HG02981 (cell line): ENCODE results near the gene KLHL25.
"Not testable (repeated sequence)": the region's sequence is repeated elsewhere in the genome, so short reads cannot be mapped to it uniquely, and the experiment has no call there.

Experiments
- ATAC-seq: cut with Tn5 transposase; IDR thresholded peaks from one replicate; pipeline ENCODE4 v1.9.1; 2021; ENCODE audit warnings: mild to moderate bottlenecking, moderate library complexity; ENCODE audit not compliant: unreplicated experiment

Gene KLHL25, protein sequence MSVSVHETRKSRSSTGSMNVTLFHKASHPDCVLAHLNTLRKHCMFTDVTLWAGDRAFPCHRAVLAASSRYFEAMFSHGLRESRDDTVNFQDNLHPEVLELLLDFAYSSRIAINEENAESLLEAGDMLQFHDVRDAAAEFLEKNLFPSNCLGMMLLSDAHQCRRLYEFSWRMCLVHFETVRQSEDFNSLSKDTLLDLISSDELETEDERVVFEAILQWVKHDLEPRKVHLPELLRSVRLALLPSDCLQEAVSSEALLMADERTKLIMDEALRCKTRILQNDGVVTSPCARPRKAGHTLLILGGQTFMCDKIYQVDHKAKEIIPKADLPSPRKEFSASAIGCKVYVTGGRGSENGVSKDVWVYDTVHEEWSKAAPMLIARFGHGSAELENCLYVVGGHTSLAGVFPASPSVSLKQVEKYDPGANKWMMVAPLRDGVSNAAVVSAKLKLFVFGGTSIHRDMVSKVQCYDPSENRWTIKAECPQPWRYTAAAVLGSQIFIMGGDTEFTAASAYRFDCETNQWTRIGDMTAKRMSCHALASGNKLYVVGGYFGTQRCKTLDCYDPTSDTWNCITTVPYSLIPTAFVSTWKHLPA

DNA sequence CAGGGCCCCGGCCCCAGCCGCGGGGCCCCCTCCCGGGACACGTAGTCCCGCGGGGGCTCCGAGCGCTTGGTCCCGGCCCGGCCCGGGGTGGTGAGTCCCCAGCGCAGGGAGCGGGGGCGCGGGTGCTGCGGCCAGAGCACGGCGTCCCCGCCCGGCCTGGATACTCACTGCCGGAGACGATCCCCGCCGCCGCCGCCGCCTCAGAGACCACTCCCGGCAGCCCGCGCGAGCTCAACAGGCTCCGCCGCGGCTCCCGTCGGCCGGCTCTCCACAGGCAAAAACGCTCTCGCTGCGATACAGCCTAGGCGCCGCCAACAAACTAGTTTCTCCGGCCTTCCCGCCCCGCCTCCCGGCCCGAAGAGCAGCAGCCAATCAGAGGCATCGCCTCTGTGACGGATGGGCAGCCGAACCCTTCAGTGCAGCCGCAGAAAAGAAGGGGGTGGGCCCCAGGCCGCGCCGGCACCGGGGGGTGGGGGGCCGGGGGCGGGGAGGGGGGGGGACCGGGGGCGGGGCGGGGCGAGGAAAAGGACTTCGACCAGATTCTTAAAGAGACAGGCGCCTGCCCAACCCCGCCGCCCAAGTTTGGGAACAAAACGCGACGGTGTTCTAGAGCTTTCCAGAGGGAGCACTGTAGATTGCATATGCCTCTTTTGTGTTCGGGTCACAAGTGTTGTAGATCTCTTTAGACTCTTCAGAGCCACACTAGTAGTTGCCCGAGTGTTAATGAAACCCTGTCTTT is at the start of gene KLHL25:
Gene KLHL25, minus strand, starts transcription at position 328 of the 739 bp plus-strand sequence. CDS start 25,115 bp downstream, outside the sequence.
- ATAC-seq: peak; percentile 98

DNA sequence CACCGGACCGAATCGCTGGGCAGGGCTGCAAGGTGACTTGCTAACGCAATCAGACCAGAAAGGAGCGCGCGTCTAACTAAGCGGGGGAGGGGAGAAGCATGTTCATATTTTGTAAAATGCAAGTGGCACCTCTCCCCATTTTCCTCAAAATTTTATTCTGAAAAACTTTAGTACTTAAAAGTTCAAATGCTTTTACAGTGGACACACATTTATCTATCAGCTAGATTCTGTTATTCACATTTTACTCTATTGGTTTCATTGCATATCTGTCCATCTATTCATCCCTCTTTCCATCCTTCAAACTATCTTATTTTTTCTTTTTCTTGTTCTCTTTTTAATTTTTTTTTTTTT is 46.1 kb upstream of the KLHL25 start:
- ATAC-seq: no peak

DNA sequence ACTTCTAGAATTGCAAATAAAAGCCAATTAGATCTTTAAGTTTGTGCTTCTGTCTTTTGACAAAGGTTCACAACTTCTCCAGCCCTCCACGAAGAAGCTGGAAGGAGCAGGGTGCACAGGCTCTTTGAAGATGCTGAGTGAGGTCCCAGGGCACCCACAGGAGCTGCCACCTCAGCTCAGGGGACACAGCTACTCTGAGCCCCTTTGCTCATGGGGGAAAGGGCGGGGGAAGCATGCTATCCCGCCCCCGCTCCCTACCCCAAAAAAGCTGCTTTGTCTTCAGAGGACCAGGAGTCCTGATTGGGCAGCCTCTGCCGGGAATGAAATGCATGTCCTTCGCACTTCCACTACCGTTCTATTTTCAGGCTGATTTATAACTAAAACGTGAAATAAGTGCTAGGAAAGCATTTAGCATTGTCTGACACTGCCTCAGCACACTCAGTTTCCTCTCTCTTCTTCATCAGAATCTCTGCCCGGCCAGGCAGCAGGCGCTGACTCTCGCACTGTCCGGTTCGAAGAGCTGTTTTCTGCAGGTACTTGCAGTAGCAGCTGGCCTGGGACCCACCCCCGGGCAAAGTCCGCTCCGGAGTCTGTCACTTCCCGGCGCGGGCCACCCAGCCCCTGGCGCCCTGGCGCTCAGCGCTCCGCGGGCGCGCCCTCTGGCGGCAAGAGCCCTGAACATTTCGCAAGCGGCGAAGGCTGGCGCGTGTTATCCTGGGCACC is 45.5 kb upstream of the KLHL25 start:
- peak; percentile 95 for ATAC-seq

DNA sequence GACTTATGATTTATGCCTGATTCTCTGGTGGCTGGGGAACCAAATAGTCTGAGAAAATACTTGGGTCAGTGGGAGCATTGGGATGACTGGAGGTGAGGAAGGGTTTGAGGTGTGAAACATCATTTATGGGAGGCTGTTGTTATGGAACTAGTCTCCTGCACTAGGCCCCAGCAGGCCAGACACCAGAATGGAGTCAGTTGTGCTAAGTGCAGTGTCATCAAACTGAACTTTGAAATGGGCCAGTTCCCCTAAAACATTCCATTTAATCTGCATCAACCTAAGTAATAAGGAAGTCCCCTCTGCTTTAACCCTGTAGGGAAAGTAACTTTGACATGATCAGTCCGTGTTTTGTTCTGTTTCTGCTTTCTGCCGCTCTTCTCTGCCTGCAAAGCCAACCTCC is 44.9 kb upstream of the KLHL25 start:
- no peak for ATAC-seq

DNA sequence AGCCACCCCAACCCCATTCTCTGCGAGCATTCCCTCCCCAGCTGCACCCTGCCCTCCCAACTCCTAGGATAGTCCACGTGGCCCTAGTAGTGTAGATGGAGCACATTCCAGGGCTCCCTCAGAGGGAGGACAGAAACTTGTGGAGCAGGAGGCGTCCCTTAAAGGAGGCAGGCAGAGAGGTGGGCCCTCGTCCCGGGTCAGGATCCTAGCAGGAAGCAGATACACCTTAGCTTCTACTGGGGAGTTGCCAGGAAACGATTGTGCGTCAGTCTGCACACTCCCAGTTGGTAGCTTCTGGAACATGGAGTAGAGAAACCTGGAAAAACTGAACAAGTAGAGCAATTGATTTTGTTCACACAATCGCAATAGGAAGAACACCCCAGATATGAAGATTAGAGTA is 43.9 kb upstream of the KLHL25 start:
- ATAC-seq: no peak

DNA sequence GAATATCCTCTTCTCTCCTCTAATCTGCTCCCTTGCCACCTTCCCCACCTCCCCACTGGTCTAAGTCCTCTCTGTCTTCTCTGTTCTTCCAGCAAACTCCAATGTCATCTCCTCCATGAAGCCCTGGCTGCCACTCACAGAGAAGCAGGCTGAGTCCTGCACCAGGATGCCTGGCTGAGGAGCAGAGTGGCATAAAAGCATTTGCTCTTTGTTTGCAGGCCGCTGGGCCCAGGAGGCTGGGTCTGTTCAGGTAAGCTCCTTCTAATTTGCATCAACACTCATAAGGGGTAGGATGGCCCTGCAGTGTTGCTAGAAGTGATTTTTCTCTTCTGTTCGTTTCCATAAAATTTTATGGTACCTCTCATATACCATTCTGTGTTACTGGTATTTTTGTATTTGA is 43.2 kb upstream of the KLHL25 start:
- no peak for ATAC-seq

DNA sequence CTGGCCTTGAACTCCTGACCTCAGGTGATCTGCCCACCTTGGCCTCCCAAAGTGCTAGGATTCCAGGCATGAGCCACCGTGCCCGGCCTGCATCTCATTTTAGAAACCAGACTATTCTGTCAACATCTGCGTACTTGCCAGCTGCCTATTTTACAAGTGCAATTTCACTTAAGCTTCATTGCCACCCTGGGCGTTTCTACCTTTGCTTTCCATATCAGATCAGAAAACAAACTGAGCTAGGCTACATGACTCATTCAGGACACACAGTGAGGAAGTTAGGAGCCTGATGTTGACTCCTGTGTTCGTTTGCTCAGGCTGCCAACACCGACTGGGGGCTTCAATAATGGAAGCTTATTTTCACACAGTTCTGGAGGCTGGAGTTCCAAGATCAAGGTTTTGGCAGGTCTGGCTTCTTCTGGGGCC is 42.3 kb upstream of the KLHL25 start:
- ATAC-seq: no peak

DNA sequence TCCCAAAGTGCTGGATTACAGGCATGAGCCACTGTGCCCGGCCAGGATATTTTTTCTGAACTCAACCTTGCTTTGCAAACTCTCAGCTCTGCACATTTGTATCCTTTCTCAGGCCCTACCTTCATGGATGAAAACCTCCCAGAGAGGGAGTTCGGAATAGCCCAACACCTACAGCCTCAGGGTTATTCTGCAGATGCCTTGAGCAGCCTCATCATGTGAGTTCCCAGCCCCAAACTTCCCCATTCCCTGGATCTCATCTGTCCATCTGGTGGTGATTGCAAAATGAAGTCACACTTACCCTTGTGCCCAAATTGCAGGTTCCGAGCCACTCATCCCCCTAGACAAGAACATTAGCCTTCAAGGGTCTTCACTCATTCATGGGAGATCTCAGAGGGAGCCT is 39.9 kb upstream of the KLHL25 start:
- ATAC-seq: no peak

DNA sequence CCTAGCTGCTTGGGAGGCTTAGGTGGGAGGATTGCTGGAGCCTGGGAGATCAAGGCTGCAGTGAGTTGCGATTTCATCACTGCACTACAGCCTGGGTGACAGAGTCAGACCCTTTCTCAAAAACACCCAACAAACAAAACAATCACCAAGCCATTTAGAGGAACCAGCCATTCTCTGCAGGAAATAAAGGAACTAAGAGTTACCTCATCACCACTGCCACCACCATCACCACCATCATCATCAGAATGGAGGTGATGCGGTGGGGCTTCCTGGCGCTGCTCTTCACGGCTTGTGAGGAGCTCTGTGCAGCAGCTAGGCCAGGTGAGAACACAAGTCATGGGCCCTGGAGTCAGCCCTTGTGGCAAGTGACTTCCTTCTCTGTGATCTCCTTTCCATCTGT is 37.7 kb upstream of the KLHL25 start:
- ATAC-seq: no peak

DNA sequence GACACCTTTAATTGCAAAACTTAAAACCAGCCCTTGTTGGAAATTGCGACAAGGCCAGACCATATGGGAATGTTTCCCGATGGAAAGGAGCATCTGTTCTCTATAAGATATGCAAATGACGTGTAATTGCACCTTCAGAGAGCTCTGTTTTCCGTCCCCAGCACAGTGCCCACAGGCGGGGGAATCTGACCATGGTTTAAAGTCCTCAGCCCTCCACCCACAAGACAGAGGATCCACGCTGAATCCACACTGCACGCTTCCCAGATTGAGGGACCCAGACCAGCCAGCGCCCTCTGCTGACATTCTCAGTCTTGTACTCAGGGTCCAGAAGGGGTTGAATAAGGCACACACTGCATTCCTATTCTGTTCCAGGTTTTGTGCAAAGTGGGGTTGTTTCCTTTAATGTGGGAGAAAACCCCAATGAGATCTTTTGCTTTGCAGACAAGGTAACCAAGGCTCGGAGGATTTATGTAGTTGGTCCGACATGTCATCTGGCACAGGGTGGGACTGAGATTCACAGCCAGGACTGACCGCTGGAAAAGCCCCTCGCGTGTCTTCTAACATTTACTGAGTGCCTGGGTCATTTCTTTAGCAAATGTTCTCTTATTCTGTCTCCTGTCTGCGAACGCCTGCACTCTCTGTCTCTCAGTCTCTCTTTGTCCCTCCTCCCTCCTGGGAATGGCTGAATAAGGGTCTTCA is 36.8 kb upstream of the KLHL25 start:
- no peak for ATAC-seq

DNA sequence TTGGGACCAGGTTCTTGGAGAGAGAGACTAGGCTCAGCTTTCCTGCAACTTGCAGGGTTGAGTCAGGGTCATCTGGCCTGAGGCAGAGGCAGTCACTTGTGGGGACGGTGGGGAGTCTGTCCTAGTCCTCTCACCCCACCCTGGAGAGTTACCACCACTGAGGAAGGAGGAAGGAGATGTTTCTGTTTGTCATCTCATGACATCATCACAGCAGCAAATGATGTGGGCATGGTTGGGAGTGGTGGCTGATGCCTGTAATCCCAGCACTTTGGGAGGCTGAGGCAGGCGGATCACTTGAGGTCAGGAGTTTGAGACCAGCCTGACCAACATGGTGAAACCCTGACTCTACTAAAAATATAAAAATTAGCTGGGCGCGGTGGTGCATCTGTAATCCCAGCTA is 35.0 kb upstream of the KLHL25 start:
- not testable (repeated sequence) for ATAC-seq

DNA sequence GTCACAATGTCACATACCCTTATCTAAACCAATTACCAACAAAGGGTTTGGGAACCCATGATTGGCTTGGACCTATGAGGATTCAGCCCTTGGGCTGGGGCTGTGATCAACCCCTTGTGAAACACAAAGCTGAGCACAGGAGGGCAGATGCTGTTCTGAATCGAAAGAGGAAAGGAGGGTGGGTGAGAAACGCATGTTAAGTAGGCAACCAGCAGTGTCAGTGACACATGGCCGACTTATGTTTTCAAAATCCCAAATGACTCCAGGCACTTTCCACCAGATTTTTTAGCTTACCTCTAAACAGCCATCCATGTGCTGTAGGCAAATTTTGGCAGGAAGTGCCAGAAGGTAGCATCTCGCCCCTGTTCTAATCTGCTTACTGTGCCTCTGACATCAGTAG is 34.1 kb upstream of the KLHL25 start:
- ATAC-seq: no peak

DNA sequence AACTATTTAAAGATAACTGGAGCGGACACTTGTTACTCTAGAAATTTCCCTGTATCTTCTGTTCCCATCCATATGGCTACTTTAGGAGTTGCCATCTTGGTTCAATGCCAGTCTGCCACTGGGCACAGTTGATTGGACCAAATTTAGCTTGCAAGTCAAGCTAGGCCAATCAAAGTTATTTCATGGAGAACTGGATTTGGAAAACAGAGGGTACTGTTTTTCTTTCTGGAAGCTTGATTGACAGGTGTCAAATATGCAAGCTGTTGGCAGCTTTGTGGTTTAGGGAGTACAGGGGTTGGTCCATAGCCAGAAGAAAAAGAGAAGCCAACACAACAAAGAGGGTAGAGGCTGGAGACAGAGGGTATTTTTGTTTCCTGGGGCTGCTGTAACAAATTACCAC is 33.4 kb upstream of the KLHL25 start:
- no peak for ATAC-seq

DNA sequence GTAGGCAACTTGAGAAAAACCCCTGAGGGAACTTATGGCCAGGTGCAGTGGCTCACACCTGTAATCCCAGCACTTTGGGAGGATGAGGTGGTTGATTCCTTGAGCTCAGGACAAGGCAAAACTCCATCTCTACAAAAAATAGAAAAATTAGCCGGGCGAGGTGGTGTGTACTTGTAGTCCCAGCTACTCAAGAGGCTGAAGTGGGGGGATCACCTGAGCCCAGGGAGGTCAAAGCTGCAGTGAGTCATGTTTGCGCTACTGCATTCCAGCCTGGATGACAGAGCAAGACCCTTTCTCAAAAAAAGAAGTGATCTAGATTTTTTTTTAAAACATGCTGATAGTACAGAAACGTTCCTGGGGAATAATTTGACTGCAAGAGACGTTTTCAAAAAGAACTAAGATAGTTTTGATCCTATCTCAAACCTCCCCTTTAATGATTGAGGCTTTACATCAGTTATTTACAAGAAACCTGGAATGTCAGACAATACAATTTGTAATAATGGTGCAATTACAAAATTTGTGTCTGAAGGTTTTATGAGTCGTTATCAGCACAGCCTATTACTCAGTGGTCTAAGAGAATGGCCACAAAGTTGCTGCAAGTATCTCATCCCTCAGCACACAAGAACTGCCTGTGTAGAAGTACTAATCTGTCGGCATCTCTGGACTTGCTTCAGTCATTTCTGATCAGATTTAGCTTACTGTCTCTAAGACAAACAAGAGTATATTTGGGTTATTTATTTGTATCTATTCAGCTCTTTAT is 32.2 kb upstream of the KLHL25 start:
- no peak for ATAC-seq

DNA sequence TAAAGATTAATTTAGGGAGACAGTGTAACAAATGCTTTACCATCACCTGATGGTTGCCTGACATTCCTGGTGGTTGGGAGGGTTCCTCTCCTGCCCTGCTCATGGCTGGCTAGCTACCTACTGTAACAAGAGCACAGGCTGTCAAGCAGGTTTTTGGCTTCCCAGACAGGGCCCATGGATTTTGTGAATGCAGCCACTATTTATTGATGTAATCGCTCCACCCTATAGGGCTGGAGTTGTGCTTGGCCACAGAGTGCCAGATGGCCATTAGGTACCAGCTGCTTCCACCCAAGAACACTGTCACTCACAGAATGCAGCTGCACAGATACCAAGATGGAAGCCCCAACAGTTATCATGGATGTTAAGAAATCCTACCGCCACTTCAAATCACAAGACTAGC is 31.0 kb upstream of the KLHL25 start:
- ATAC-seq: no peak

DNA sequence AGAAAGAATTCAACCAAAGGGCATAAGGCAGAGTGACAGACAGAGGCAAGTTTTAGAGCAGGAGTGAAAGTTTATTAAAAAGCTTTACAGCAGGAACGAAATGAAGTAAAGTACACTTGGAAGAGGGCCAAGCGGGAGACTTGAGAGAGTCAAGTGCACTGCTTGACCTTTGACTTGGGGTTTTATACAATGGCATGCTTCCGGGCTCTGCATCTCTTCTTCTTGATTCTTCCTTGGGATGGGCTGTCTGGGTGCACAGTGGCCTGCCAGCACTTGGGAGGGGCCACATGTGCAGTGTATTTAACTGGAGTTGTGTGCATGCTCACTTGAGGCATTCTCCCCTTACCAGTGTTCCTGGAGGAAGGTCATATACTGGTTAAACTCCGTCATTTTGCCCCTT is 30.4 kb upstream of the KLHL25 start:
- no peak for ATAC-seq

DNA sequence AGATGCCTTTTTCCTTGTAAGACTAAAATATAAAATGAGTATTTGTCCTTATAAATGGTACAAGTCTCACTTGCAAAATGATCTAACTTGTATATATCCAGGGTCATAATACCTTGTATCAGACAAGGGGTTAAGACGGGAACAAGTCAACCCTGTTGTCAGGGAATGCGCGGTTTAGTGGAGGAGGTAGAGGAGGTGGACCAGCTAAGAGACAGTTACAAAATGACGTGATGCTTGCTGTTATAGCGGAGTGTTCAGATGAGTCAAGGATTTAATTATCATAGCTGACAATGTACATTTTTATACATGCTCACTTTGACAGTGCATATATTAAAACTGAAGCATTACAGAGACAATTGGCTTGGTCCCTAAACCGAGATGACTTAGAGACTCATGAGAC is 26.8 kb upstream of the KLHL25 start:
- no peak for ATAC-seq

DNA sequence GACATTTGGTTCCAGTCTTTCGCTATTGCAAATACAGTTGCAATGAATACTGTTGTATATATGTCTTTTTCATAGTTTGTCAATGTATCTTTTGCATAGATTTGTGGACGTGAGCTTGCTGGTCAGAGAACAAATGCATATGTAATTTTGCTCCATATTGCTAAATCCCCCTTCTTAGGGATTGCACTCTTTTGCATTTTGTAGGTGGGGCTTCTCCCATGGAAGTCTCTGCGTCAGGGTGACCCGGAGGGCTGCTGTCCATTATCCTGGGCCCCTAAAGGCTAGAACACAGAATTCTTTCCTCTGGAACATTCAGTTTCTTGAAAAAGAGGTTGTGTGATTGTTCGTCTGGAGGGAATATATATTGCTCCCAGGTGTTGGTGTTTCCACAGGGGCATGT is 25.2 kb upstream of the KLHL25 start:
- ATAC-seq: no peak

DNA sequence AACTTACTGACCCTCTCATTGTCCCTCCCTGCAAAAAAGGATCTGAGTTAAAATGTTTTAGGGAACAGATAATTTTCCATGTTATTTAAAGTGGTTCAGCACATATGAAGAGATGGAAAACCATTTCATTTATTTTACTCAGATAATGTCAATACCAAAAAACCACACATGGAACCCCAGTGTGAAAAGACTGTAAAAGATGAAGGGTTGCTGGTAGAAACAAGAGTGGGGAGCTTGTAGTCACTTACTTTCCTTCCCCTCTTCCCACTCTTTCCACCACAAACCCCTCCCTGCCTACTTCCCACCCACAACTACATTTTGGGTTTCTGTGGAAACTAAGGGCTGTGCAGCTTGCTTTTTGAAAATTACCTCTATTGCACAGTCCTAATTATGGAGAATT is 18.5 kb upstream of the KLHL25 start:
- ATAC-seq: no peak

DNA sequence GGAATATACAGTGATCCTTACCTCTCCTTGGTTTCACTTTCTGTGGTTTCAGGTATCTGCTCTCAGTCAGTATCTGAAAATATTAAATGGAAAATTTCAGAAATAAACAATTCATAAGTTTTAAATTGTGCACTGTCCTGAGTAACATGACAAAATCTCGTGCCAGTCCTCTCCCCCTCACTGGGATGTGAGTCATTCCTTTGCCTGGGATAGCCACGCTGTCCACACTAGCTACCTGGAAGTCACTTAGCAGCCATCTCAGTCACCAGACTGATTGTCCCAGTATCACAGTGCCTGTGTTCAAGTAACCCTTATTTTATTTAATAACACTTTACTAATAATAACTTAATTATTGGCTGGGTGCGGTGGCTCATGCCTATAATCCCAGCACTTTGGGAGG is 15.3 kb upstream of the KLHL25 start:
- ATAC-seq: no peak
